Measurements from ENCODE around the gene UBE2I. TPM values are rescaled to one million over a fixed set of nuclear protein-coding genes. Genes with fewer than 3 reads are reported as not detected.
A peak's percentile ranks its signal among the peaks of the same experiment; 100 is the strongest.

UBE2I gene
- total RNA-seq, 1 experiment from 2014 or later = 212 TPM

DNA sequence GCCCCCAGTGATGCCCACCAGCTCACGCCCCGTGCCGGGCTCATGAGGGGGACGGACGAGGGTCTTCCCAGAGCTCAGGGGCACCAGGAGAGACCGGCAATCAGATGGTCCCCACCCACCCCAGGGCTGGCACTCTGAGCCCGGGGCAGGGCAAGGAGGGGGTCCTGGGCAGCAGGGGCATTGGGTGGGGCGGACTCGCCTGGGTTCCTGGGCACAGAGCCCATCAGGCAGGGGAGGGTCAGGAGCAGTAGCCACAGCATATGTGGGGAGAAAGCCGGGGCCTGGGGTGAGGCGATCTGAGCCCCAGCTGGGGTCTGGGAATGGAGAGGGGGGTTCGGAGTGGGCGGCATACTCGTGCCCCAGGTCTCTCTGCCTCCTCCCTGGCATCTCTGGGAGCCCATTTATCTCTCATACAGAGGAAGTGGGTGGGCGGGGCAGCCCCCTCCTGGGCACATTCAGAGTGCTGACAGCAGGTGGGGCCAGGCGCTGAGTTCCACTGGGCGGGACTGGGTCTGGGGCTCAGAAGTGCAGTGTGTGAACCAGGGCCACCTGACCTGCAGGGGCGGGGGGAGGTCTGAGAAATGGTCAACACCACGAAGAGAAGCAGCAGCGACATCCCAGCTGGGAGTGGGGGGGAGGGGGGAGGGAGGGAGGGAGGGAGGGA lies 20.5 kb upstream of the UBE2I start:
- ChIA-PET RAD21 (ENCODE audit: low non-redundant PET in 1 of 2, low total read pairs in 2 of 2, uncharacterized antibody in 2 of 2, unreplicated experiment in 2 of 2) (no interaction called here), POLR2A (no interaction called here), CTCF (no interaction called here)
- BruUV-seq (replicated peaks) = no TSS peak
- no peaks in the 10 kb centered on the region for H4K20me1 ChIP-seq (ENCODE audit: insufficient read depth)
- 0 out of 2 replicates have a peak overlapping the region, but pooled peaks have one; percentile 19 for H3K4me2 ChIP-seq (ENCODE audit: low read length)
- H3K27me3 ChIP-seq (ENCODE audit: insufficient read depth, low read length) = no peaks in the 10 kb centered on the region
- no peaks in the 10 kb centered on the region for H3K79me2 ChIP-seq (ENCODE audit: insufficient read depth, low read length)
- no peaks in the 10 kb centered on the region for H3K9me2 ChIP-seq (ENCODE audit: insufficient read depth)
- H3K9ac ChIP-seq (ENCODE audit: low read length) = no peak overlapping the region
- intact Hi-C loops (cut with micrococcal nuclease) = no loop called here
- no peaks in the 10 kb centered on the region for H3K36me3 ChIP-seq (ENCODE audit: control insufficient read depth in 1 of 2, insufficient read depth in 2 of 2, low read length in 2 of 2)
- TF ChIP-seq ZBTB33 (IDR thresholded peaks at IDR 0.05; ENCODE audit: extremely low read depth, insufficient replicate concordance, low read length) = no peak
- no peak for TF ChIP-seq CEBPB (IDR thresholded peaks at IDR 0.05; ENCODE audit: low read depth)
- TF ChIP-seq SP1 (IDR thresholded peaks at IDR 0.05; ENCODE audit: low read depth) = no peak
- no peak for TF ChIP-seq SIN3A (IDR thresholded peaks at IDR 0.05; ENCODE audit: low read depth)
- TF ChIP-seq TCF7L2 (IDR thresholded peaks at IDR 0.05; ENCODE audit: borderline replicate concordance, extremely low read depth, insufficient read depth, insufficient read length) = no peak
- no peak for TF ChIP-seq FOSL1 (IDR thresholded peaks at IDR 0.05; ENCODE audit: low read depth)
- no peak for TF ChIP-seq POLR2AphosphoS5 (IDR thresholded peaks at IDR 0.05; ENCODE audit: low read depth, low read length)
- no peak for TF ChIP-seq EZH2 (IDR thresholded peaks at IDR 0.05)
- TF ChIP-seq ZNF274 (IDR thresholded peaks at IDR 0.05; ENCODE audit: low read depth, low read length) = no peak
- no peak for TF ChIP-seq ATF3 (IDR thresholded peaks at IDR 0.05)
- TF ChIP-seq EGR1 (IDR thresholded peaks at IDR 0.05; ENCODE audit: low read depth) = no peak
- DNase-seq (ENCODE audit: low read depth, low spot score) (no peak), ATAC-seq (peak; percentile 45; the same call in 1 of the 2 replicates)
- H3K4me3 ChIP-seq (replicated peaks in 1 of 2; ENCODE audit: low read depth in 1 of 2, low read length in 2 of 2) = no peak overlapping the region
- H3K9me3 ChIP-seq (ENCODE audit: control insufficient read depth in 1 of 2, insufficient read depth in 1 of 2, low read depth in 1 of 2, low read length in 2 of 2) = no peaks in the 10 kb centered on the region
- H3K27ac ChIP-seq (ENCODE audit: low read depth, low read length) = no peak overlapping the region
- no peak overlapping the region for H2AFZ ChIP-seq (ENCODE audit: low read depth, low read length, poor library complexity, severe bottlenecking)
- peaks cover 5 to 27% of the 10 kb centered on the region in 2 experiments for H3K4me1 ChIP-seq (ENCODE audit: control insufficient read depth in 1 of 2, insufficient read depth in 2 of 2, low read length in 2 of 2)

Data from HCT116 (cell line).